ENCODE results near the gene MST1R. TPM values are rescaled to one million over a fixed set of nuclear protein-coding genes. Genes with fewer than 3 reads are reported as not detected.

Gene MST1R
- total and polyA plus RNA-seq, 2 of the 4 experiments (the other 2 are of a cell fraction): under 0.01 to 0.14 TPM

DNA sequence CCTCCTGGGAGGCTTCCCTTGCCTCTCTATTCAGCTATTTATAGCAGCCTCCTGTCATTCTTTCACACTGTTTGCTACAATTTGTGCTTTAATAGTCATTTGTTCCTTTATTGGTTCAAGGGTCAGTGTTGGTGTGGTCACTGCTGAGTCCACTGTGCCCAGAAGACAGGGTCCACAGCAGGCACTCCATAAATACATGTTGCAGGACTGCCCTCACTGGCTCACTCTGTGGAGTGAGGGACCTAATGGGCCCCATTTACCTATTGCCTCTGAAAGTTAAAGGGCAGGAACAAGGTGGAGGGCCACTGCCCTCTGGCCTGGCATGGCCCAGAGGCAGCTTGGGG lies 16.8 kb downstream of the MST1R start:
- Histone ChIP-seq H3K14ac (replicated peaks; ENCODE audit: low read depth, low read length) (no peak overlapping the region), H4K91ac (ENCODE audit: insufficient read depth, low read depth, low read length) (no peak overlapping the region), H2BK20ac (ENCODE audit: low read depth, low read length) (no peak overlapping the region), H2AK5ac (ENCODE audit: low read depth, low read length) (no peak overlapping the region), H3K79me1 (ENCODE audit: low read depth in 1 of 2, low read length in 2 of 2) (no peaks in the 10 kb centered on the region), H3K9me1 (ENCODE audit: insufficient read depth, low read length) (no peaks in the 10 kb centered on the region), H4K5ac (ENCODE audit: low read depth, low read length) (no peak overlapping the region), H3K27me3 (ENCODE audit: control insufficient read depth, insufficient read depth, low read length) (peaks cover 14% of the 10 kb centered on the region), H2BK120ac (ENCODE audit: low read depth, low read length) (no peak overlapping the region), H4K20me1 (ENCODE audit: insufficient read depth, low read length) (no peaks in the 10 kb centered on the region), H2AK9ac (replicated peaks; ENCODE audit: low read depth, low read length, poor library complexity) (no peak overlapping the region), H3K56ac (ENCODE audit: extremely low read depth, insufficient read depth, low read length) (no peak overlapping the region), H3K4me1 (ENCODE audit: control insufficient read depth, insufficient read depth, low read length) (peaks cover under 1% of the 10 kb centered on the region; the same call in 1 of the 2 replicates), H3K4me2 (ENCODE audit: low read depth, low read length) (no peak overlapping the region), H2BK5ac (ENCODE audit: low read depth, low read length, poor library complexity, severe bottlenecking) (no peak overlapping the region), H3K18ac (ENCODE audit: low read depth, low read length) (no peak overlapping the region), H3K9ac (ENCODE audit: low read depth, low read length) (no peak overlapping the region), H3K9me3 (ENCODE audit: control insufficient read depth, insufficient read depth, low read length) (no peaks in the 10 kb centered on the region), H2BK15ac (ENCODE audit: low read depth, low read length) (no peak overlapping the region), H3K23ac (ENCODE audit: low read depth, low read length) (no peak overlapping the region), H3K27ac (ENCODE audit: insufficient read depth, low read length) (no peak overlapping the region), H3K4me3 (ENCODE audit: insufficient read depth, low read depth, low read length) (no peak overlapping the region), H2AFZ (replicated peaks; ENCODE audit: low read length, poor library complexity) (no peak overlapping the region), H3K36me3 (ENCODE audit: control insufficient read depth, insufficient read depth, low read length) (no peaks in the 10 kb centered on the region), H4K8ac (ENCODE audit: low read depth in 2 of 2, low read length in 2 of 2) (no peak overlapping the region), H3K4ac (ENCODE audit: low read depth, low read length) (no peak overlapping the region)
- no peak for ATAC-seq (ENCODE audit: low read depth)
- no peak for TF ChIP-seq MAFK (IDR thresholded peaks at IDR 0.05; ENCODE audit: low read depth, low read length)
- TF ChIP-seq USF2 (IDR thresholded peaks at IDR 0.05; ENCODE audit: low read depth, low read length): no peak
- no peak for TF ChIP-seq MAZ (IDR thresholded peaks at IDR 0.05; ENCODE audit: borderline replicate concordance, low read depth, low read length)
- no peak for TF ChIP-seq ELK1 (IDR thresholded peaks at IDR 0.05; ENCODE audit: borderline replicate concordance, low read depth, low read length)
- no peak for TF ChIP-seq SMC3 (IDR thresholded peaks at IDR 0.05; ENCODE audit: low read depth, low read length)
- TF ChIP-seq CHD1 (IDR thresholded peaks at IDR 0.05; ENCODE audit: low read depth, low read length): no peak
- TF ChIP-seq CEBPB (IDR thresholded peaks at IDR 0.05; ENCODE audit: low read depth, low read length): no peak
- TF ChIP-seq FOS (IDR thresholded peaks at IDR 0.05; ENCODE audit: low read depth, low read length): no peak
- TF ChIP-seq RCOR1 (IDR thresholded peaks at IDR 0.05; ENCODE audit: insufficient replicate concordance, low read length): no peak
- no peak for TF ChIP-seq CTCF (conservative IDR thresholded peaks at IDR 0.05; ENCODE audit: low read depth, low read length)
- TF ChIP-seq MXI1 (IDR thresholded peaks at IDR 0.05; ENCODE audit: borderline replicate concordance, low read depth, low read length): no peak
- no peak for TF ChIP-seq RFX5 (IDR thresholded peaks at IDR 0.05; ENCODE audit: low read depth, low read length)
- TF ChIP-seq POLR2A (IDR thresholded peaks at IDR 0.05; ENCODE audit: low read depth, low read length): no peak
- TF ChIP-seq NFE2L2 (IDR thresholded peaks at IDR 0.05; ENCODE audit: low read depth, low read length): no peak
- TF ChIP-seq BHLHE40 (IDR thresholded peaks at IDR 0.05; ENCODE audit: low read depth, low read length): no peak
- no peak for TF ChIP-seq RAD21 (IDR thresholded peaks at IDR 0.05; ENCODE audit: low read length)
- ChIA-PET POLR2A (ENCODE audit: unreplicated experiment) (no interaction called here), CTCF (no interaction called here)
- intact Hi-C loops (cut with micrococcal nuclease) (no loop called here), dilution Hi-C loops (cut with HindIII; ENCODE audit: low sequenced_read_pairs, unreplicated experiment) (no loop called here), in situ Hi-C loops (cut with MboI; ENCODE audit: low sequenced_read_pairs) (no loop called here)
- BruUV-seq (replicated peaks): no TSS peak
- DNase-seq: no peak
